OCI-LY3 (cell line): ENCODE results near the gene TBPL1.
A peak's percentile ranks its signal among the peaks of the same experiment; 100 is the strongest.

ENCODE experiments used
- H2AFZ ChIP-seq: fragments of 200-600, 300-600 bp; shearing (Covaris generic); 2 replicates; pipeline ENCODE4 v1.6.0; 2014; ENCODE audit warnings: antibody characterized with exemption, low read depth, low read length
- H3K27ac ChIP-seq: fragments of 200-600, 300-600 bp; sonication (generic); 2 replicates; pipeline ENCODE4 v1.5.1; 2014; ENCODE audit warnings: mild to moderate bottlenecking, low read length, moderate library complexity, mixed read lengths
- H3K27me3 ChIP-seq: fragments of 200-600, 300-600 bp; sonication (generic); 2 replicates; pipeline ENCODE4 v1.6.1; 2014; ENCODE audit warnings: low read depth, low read length, mixed read lengths
- H3K36me3 ChIP-seq: fragments of 200-600, 300-600 bp; sonication (generic); replicated peaks from 2 replicates; pipeline ENCODE3; 2014; ENCODE audit warnings: low read depth, low read length, mixed read lengths
- H3K4me1 ChIP-seq: fragments of 300-600, 200-600 bp; sonication (generic); 2 replicates; pipeline ENCODE4 v1.6.1; 2014; ENCODE audit warnings: low read length, mixed read lengths
- H3K4me2 ChIP-seq: fragments of 200-600, 300-600 bp; sonication (generic); 2 replicates; pipeline ENCODE4 v1.6.1; 2014; ENCODE audit warnings: low read length, mixed read lengths
- H3K4me3 ChIP-seq: fragments of 300-600, 200-600 bp; sonication (generic); 2 replicates; pipeline ENCODE4 v1.5.1; 2014; ENCODE audit warnings: antibody characterized with exemption, mild to moderate bottlenecking, low read length, moderate library complexity
- H3K79me2 ChIP-seq: fragments of 300-600, 200-600 bp; shearing (Covaris generic); 2 replicates; pipeline ENCODE4 v1.6.1; 2014; ENCODE audit warnings: mild to moderate bottlenecking, low read length, mixed read lengths
- H3K9ac ChIP-seq: fragments of 300-600, 200-600 bp; shearing (Covaris generic); 2 replicates; pipeline ENCODE4 v1.6.0; 2014; ENCODE audit warnings: mild to moderate bottlenecking, low read length, moderate library complexity
- H3K9me3 ChIP-seq: fragments of 200-600, 300-600 bp; shearing (Covaris generic); 2 replicates; pipeline ENCODE4 v1.6.1; 2014; ENCODE audit warnings: low read length, mixed read lengths; ENCODE audit not compliant: insufficient read depth
- H4K20me1 ChIP-seq: fragments of 200-600, 300-600 bp; sonication (generic); 2 replicates; pipeline ENCODE4 v1.6.1; 2016; ENCODE audit warnings: low read length, mixed read lengths; ENCODE audit not compliant: insufficient read depth
- EZH2phosphoT487 ChIP-seq: fragments of 200-600 bp; shearing (Covaris generic); IDR thresholded peaks from 2 replicates; pipeline ENCODE4 v1.6.1; 2018; ENCODE audit warnings: antibody characterized with exemption, mixed run types, low read depth
- TF ChIP-seq, protein P1 (sequence below): fragments of 200-600, 300-600 bp; sonication (generic); IDR thresholded peaks from 2 replicates; pipeline ENCODE4 v1.5.1; 2014; ENCODE audit warnings: antibody characterized with exemption, low read length, low read depth

TBPL1 gene

DNA sequence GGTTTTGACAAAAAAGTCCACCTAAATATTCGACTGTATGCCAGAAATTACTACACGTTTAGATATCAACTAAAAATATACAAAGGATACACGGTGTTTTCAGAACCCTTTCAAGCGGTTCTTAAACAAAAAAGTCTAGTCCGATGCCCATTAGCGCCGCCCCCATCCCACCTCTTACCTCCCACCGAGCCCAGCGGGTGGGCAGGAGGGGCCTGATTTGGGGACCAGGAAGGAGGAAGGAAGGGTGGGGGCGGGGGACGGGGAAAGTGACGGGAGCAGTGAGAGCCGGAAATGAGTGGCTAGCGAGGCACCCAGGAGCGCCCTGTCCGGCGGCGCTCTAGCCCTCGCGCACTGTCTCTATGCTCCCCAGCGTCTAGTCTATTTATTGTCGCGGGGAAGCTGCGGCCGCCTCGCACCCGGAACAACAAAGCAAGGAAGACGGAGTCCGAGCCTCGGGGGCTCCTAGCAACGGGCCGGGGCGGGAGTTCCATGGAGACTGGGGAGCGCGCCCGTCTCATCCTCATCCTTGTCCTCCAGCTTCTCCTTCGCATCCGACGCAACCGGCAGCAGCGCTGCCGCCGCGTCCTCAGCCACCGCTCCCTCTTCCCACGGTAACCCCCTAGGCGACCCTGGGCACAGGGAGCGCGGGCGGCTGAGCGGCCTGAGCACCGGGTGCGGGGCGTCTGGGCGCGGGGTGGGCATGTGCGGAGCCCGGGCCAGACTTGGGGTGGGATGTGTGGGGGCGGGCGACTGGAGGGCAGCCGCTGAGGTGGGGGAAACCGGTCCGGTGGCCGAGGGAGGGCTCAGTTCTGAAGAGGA is at the start of gene TBPL1:
Gene TBPL1 (plus strand): TSS at position 410 of the 819 bp plus-strand sequence. CDS start 26,902 bp downstream, outside the sequence.
- peaks cover 50% of the 10 kb centered on the region for H3K79me2 ChIP-seq

DNA sequence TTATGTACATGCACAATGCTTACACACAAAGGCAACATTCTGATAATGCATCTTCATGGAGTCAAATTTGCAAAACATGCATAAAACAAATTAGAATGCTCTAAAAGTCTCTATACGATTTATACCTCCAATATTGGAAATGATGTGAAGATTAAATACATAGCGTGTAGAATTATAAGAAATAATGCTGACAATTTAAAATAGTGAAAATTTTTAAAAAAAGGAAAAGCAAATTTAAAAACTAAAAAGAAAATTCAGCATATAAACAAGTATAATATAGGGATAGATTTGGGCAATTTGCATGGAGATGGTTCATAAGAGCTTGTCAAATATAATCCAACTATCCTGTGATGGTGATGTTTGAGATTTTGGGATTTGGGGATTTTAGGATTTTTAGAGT is 49.2 kb upstream of the TBPL1 start:
- H3K4me2 ChIP-seq = no peak overlapping the region
- no peak overlapping the region for H2AFZ ChIP-seq
- H3K4me1 ChIP-seq = no peaks in the 10 kb centered on the region
- no peaks in the 10 kb centered on the region for H3K36me3 ChIP-seq
- H3K79me2 ChIP-seq = no peaks in the 10 kb centered on the region
- H4K20me1 ChIP-seq = no peaks in the 10 kb centered on the region
- H3K9ac ChIP-seq = no peak overlapping the region
- TF ChIP-seq, protein P1, sequence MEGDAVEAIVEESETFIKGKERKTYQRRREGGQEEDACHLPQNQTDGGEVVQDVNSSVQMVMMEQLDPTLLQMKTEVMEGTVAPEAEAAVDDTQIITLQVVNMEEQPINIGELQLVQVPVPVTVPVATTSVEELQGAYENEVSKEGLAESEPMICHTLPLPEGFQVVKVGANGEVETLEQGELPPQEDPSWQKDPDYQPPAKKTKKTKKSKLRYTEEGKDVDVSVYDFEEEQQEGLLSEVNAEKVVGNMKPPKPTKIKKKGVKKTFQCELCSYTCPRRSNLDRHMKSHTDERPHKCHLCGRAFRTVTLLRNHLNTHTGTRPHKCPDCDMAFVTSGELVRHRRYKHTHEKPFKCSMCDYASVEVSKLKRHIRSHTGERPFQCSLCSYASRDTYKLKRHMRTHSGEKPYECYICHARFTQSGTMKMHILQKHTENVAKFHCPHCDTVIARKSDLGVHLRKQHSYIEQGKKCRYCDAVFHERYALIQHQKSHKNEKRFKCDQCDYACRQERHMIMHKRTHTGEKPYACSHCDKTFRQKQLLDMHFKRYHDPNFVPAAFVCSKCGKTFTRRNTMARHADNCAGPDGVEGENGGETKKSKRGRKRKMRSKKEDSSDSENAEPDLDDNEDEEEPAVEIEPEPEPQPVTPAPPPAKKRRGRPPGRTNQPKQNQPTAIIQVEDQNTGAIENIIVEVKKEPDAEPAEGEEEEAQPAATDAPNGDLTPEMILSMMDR = no peak
- TF ChIP-seq EZH2phosphoT487 = no peak
- no peak overlapping the region for H3K27ac ChIP-seq
- no peaks in the 10 kb centered on the region for H3K27me3 ChIP-seq
- no peak overlapping the region for H3K4me3 ChIP-seq
- no peaks in the 10 kb centered on the region for H3K9me3 ChIP-seq

More for the DNA sequence above, at the start of gene TBPL1:
- Histone ChIP-seq H4K20me1 (peaks cover 10% of the 10 kb centered on the region; the same call in 1 of the 2 replicates), H3K4me2 (peak within 1 kb of the TSS; percentile 90), H3K27me3 (no peaks in the 10 kb centered on the region), H3K9me3 (no peaks in the 10 kb centered on the region), H3K27ac (peak within 1 kb of the TSS; percentile 59), H3K4me3 (peak within 1 kb of the TSS; percentile 97), H3K36me3 (no peaks in the 10 kb centered on the region), H2AFZ (peak within 1 kb of the TSS; percentile 95), H3K9ac (peak within 1 kb of the TSS; percentile 86), H3K4me1 (peaks cover 12% of the 10 kb centered on the region)
- TF ChIP-seq, protein P1 = no peak
- TF ChIP-seq EZH2phosphoT487 = no peak

DNA sequence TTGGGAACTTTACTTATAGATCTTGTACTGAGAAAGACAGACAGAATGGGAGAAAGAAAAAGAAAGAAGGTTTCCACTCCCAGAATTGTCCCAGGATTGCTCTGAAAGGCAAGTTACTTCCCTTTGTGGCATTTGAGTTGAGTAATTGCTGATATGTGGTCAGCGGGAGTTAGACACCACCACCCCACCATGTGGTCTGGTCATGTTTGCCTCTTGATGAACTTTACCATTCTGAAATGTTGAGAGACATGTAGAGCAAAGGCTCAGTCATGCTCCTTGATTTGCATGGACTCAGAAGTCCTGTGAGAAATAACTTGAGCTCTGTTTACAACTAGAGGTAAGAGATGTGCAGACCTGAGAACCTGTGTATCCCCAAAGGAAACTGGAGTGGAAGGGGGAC is 47.0 kb upstream of the TBPL1 start:
- Histone ChIP-seq H3K4me2 (no peak overlapping the region), H3K36me3 (no peaks in the 10 kb centered on the region), H3K79me2 (no peaks in the 10 kb centered on the region), H4K20me1 (no peaks in the 10 kb centered on the region), H3K9ac (no peak overlapping the region), H2AFZ (no peak overlapping the region), H3K27ac (no peak overlapping the region), H3K27me3 (no peaks in the 10 kb centered on the region), H3K9me3 (no peaks in the 10 kb centered on the region), H3K4me3 (no peak overlapping the region), H3K4me1 (no peaks in the 10 kb centered on the region)
- no peak for TF ChIP-seq EZH2phosphoT487
- TF ChIP-seq, protein P1 = no peak

DNA sequence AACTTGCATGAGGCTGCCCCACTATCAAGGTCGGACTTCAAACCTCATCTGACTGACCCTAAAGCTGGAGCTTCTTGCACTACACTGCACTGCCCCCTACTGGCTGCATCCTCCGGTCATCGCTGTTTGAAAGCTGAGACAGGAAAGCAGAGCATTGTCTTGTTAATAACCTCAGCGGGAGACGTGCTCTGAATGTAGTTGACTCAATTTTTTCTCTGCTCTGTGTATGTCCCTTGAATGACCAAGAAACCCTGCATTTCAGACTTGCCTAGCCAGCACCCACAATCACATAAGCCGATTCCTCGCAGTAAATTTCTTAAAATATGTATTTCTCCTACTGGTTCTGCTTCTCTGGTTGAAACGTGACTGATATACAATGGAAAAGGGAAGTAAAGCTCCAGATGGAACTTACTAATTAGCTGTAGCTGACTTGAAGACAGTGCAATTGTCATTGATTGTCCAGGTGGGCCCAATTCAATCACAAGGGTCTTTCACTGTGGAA is 36.3 kb upstream of the TBPL1 start:
- H3K4me2 ChIP-seq = peak overlapping the region; percentile 84
- no peaks in the 10 kb centered on the region for H3K36me3 ChIP-seq
- H3K4me1 ChIP-seq = peaks cover 10% of the 10 kb centered on the region; the same call in 1 of the 2 replicates
- peak overlapping the region; percentile 45 for H3K4me3 ChIP-seq
- H3K27ac ChIP-seq = no peak overlapping the region
- no peaks in the 10 kb centered on the region for H3K9me3 ChIP-seq
- 0 out of 2 replicates have a peak overlapping the region, but pooled peaks have one; percentile 22 for H3K9ac ChIP-seq
- TF ChIP-seq, protein P1 = peak; percentile 85
- TF ChIP-seq EZH2phosphoT487 = no peak
- H4K20me1 ChIP-seq = no peaks in the 10 kb centered on the region
- no peaks in the 10 kb centered on the region for H3K79me2 ChIP-seq
- H3K27me3 ChIP-seq = peaks cover 4% of the 10 kb centered on the region
- H2AFZ ChIP-seq = peak overlapping the region; percentile 73; the same call in 1 of the 2 replicates
